CD4-positive, alpha-beta T cell treated with Interleukin-15 for 1 hour (primary cell): ENCODE measurements around the gene BOLL.
"Not testable (repeated sequence)": the region's sequence is repeated elsewhere in the genome, so short reads cannot be mapped to it uniquely, and the experiment has no call there.

Source experiments
- DNase-seq: peaks from one replicate; pipeline ENCODE4 v3.0.0-alpha.2; 2020

BOLL gene

GRCh38 chr2:197705912-197706838, 78.9 kb downstream of the BOLL start:
- DNase-seq: no peak

DNA sequence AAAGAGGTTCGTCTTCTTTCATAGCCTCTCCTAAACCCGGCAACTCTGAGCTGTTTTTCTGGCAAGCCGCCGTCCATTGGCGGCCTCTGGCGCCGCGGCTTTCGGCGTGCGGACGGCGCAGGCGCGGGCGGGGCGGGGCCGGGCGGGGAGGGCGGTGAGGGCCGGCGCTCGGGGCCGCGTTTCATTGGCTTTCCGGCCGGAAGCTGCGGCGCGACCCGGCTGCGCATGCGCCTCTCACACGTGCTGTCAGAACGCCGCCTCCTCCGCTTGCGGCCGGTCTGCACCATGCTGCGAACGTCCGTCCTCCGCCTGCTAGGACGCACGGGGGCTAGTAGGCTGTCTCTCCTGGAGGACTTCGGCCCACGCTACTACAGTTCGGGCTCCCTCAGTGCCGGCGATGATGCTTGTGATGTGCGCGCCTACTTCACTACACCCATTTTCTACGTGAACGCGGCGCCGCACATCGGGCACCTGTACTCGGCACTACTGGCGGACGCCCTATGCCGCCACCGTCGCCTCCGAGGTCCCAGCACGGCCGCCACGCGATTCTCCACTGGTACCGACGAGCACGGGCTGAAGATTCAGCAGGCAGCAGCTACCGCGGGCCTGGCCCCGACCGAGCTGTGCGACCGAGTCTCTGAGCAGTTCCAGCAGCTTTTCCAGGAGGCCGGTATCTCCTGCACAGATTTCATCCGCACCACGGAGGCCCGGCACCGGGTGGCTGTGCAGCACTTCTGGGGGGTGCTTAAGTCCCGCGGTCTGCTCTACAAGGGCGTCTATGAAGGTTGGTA, 79.8 kb downstream of the BOLL start, which contains the start of gene MARS2:
MARS2 (plus strand) TSS at position 249 of the 791 bp plus-strand sequence; CDS start at position 286, 37 bp downstream.
- peak; percentile 94 for DNase-seq

DNA sequence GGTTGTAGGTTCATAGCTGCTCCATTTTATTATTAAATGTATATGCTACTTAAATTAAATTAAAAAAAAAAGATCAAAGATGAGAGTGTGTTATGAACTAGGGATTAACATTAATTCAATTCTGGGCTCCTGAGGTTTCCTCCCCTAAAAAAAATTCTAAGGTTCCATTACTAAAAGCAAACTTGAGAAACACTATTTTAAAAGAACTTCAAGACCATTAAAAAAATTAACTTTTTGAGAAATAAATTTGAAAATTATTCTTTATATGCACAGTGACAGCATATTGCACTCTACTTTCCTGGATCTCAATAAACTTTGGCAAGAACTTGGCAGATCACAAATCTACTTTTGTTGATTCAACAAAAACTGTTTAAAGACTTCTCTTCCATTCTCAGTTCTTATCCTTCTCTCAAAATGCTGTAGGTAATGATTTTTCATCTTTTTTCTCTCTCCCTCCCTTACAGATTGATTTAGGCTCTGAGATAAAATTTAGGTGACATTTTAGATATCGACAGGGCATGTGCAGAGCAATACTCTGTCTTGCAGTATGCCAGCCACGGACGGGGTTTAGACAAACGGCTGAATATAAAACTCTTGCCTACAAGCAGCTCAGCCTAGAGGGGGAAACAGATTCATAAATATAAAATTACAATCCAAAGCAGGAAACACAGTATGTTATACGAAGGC, 80.5 kb downstream of the BOLL start:
- DNase-seq: no peak

DNA sequence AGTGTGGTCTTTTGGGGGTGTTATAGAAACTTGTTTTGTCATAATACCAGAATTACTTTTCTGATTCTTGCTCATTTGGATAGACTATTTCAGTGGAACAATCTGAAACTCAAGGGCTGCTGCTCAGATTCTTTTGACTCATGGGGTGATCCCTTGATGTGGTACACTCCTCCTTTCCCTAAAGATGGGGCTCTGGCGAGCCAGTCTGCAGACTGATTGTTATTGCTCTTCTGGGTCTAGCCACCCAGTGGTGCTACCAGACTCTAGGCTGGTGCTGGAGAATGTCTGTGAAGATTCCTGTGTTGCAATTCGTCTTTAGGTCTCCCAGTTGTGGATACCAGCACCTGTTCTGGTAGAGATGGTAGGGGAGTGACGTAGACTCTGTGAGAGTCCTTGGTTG, 84.2 kb downstream of the BOLL start:
- DNase-seq: no peak

GRCh38 chr2:197699724-197700123, 85.4 kb downstream of the BOLL start:
- DNase-seq: not testable (repeated sequence)

- not testable (repeated sequence) for DNase-seq
Measured at GRCh38 chr2:197696571-197696970, 88.5 kb downstream of the BOLL start.

- DNase-seq: not testable (repeated sequence)
Measured at GRCh38 chr2:197695971-197696370, 89.1 kb downstream of the BOLL start.

GRCh38 chr2:197695206-197695605, 89.9 kb downstream of the BOLL start:
- not testable (repeated sequence) for DNase-seq

DNA sequence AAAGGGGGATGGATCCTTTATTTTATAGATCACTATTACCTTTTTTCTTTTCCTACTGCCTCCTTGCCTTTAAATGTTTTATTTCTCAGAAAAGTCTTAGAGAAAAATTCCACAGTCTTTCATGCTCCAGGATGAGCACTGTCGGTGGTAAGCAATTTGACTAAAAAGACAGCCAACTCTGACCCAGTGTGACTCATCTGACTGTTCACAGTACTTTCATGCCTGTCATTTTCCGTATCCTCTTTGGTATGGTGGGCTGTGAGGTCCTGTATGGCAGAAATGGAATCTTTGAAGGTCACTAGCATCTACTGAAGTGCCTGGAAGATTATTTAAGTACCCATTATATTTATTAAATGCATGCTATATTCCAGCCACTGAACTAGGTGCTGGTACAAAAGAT, 107.6 kb downstream of the BOLL start:
- no peak for DNase-seq

GRCh38 chr2:197677056-197677455, 108.1 kb downstream of the BOLL start:
- no peak for DNase-seq
